Measurements from ENCODE around the gene ETS2.

The ETS2 gene

DNA sequence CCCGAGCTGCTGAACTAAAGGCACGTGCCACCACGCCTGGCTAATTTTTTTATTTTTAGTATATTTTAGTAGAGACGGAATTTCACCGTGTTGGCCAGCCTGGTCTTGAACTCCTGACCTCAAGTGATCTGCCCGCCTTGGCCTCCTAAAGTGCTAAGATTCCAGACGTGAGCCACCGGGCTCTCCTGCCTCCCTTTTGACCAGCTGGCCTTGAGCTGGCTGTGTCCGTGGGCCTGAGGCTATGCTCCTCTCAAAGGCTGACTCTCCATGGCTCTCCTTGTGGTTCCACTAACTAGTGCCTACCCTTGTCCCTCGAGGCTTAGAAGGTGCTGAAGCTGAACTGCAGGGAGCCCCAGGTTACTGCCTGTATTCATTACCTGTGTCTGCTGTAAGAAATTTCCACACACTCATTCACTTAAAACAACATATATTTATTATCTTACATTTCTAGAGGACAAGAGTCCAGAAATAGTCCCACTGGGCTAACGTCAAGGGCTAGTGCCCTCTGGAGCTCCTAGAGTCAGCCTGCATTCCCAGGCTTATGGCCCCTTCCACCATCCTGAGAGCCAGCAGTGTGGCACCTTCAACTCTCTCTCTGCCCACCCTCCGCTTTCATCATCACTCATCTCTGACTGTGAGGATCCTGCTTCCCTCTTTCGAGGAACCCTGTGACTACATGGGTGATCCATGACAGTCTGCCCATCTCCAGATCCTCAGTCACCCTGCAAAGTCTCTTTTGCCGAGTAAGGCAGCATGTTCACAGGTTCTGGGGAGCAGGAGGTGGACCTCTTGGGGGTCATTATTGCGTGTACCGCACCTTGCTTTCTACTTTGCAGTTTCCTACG is 34.9 kb downstream of the ETS2 start:
- TF ChIP-seq EP300 (IDR thresholded peaks at IDR 0.05; ENCODE audit: borderline replicate concordance) = no peak
- no peak for TF ChIP-seq NFIC (IDR thresholded peaks at IDR 0.05)
- TF ChIP-seq, protein P1, sequence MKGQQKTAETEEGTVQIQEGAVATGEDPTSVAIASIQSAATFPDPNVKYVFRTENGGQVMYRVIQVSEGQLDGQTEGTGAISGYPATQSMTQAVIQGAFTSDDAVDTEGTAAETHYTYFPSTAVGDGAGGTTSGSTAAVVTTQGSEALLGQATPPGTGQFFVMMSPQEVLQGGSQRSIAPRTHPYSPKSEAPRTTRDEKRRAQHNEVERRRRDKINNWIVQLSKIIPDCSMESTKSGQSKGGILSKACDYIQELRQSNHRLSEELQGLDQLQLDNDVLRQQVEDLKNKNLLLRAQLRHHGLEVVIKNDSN (IDR thresholded peaks at IDR 0.05) = no peak
- no peak for TF ChIP-seq TAF1 (IDR thresholded peaks at IDR 0.05; ENCODE audit: low read depth)

DNA sequence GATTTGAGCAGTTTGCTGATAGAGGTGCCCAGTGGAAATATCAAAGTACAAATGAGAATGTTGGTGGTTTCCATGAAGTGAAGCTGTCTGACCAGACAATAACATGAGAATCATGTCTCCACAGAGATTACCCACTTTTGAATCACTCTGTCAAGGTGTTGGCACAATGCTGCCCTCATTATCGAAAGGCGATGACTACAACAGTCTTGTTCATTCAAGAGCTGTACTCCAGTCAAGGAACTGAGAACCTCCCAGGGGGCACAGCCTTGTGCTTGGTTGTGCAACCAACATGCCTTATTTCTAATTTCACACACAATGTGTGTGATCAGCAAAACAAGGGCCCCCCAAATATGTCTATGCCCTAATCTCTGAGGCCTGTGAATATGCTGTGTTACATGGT is 35.7 kb downstream of the ETS2 start:
- TF ChIP-seq TCF12 (IDR thresholded peaks at IDR 0.05; ENCODE audit: low read depth) = no peak
- TF ChIP-seq, protein P2, sequence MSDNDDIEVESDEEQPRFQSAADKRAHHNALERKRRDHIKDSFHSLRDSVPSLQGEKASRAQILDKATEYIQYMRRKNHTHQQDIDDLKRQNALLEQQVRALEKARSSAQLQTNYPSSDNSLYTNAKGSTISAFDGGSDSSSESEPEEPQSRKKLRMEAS (IDR thresholded peaks at IDR 0.05) = no peak
- no peak for TF ChIP-seq NFIC (IDR thresholded peaks at IDR 0.05)
- TF ChIP-seq FOXM1 (IDR thresholded peaks at IDR 0.05; ENCODE audit: borderline replicate concordance, low read depth) = no peak
- TF ChIP-seq, protein P1 (IDR thresholded peaks at IDR 0.05) = no peak
- no peak for TF ChIP-seq YY1 (IDR thresholded peaks at IDR 0.05; ENCODE audit: low read depth)
- TF ChIP-seq CREB1 (IDR thresholded peaks at IDR 0.05; ENCODE audit: low read depth) = no peak
- TF ChIP-seq CEBPB (IDR thresholded peaks at IDR 0.05) = no peak
- no peak for TF ChIP-seq EP300 (IDR thresholded peaks at IDR 0.05; ENCODE audit: borderline replicate concordance)
- no peak for TF ChIP-seq EGR1 (IDR thresholded peaks at IDR 0.05)
- no peak for TF ChIP-seq ZBTB7A (IDR thresholded peaks at IDR 0.05; ENCODE audit: low read depth)
- TF ChIP-seq TEAD4 (IDR thresholded peaks at IDR 0.05) = no peak
- no peak for TF ChIP-seq TAF1 (IDR thresholded peaks at IDR 0.05; ENCODE audit: low read depth)
- TF ChIP-seq, protein P3, sequence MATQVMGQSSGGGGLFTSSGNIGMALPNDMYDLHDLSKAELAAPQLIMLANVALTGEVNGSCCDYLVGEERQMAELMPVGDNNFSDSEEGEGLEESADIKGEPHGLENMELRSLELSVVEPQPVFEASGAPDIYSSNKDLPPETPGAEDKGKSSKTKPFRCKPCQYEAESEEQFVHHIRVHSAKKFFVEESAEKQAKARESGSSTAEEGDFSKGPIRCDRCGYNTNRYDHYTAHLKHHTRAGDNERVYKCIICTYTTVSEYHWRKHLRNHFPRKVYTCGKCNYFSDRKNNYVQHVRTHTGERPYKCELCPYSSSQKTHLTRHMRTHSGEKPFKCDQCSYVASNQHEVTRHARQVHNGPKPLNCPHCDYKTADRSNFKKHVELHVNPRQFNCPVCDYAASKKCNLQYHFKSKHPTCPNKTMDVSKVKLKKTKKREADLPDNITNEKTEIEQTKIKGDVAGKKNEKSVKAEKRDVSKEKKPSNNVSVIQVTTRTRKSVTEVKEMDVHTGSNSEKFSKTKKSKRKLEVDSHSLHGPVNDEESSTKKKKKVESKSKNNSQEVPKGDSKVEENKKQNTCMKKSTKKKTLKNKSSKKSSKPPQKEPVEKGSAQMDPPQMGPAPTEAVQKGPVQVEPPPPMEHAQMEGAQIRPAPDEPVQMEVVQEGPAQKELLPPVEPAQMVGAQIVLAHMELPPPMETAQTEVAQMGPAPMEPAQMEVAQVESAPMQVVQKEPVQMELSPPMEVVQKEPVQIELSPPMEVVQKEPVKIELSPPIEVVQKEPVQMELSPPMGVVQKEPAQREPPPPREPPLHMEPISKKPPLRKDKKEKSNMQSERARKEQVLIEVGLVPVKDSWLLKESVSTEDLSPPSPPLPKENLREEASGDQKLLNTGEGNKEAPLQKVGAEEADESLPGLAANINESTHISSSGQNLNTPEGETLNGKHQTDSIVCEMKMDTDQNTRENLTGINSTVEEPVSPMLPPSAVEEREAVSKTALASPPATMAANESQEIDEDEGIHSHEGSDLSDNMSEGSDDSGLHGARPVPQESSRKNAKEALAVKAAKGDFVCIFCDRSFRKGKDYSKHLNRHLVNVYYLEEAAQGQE (IDR thresholded peaks at IDR 0.05; ENCODE audit: low read depth) = no peak

DNA sequence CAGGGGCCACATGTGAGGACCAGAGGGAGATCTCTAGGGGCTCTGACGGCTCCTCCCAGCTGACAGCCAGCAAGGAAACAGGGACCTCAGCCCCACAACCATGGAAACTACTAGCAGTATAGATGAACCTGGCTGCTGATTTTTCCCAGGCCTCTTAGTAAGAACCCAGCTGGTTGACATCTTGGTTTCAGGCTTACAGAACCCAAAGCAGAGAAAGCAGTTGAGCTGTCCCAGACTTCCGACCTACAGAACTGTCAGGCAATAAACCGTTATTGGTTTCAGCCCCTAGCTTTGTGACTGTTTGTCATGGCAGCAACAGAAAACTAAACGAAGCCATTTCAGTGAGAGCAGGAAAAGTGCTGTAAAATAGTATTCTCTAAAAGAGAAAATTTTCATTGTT is 36.4 kb downstream of the ETS2 start:
- TF ChIP-seq TCF12 (IDR thresholded peaks at IDR 0.05; ENCODE audit: low read depth) = no peak
- no peak for TF ChIP-seq ZBTB7A (IDR thresholded peaks at IDR 0.05; ENCODE audit: low read depth)
- TF ChIP-seq, protein P3 (IDR thresholded peaks at IDR 0.05; ENCODE audit: low read depth) = no peak
- TF ChIP-seq EGR1 (IDR thresholded peaks at IDR 0.05) = no peak
- no peak for TF ChIP-seq NFIC (IDR thresholded peaks at IDR 0.05)
- TF ChIP-seq CEBPB (IDR thresholded peaks at IDR 0.05) = no peak
- TF ChIP-seq EP300 (IDR thresholded peaks at IDR 0.05; ENCODE audit: borderline replicate concordance) = no peak
- TF ChIP-seq, protein P1 (IDR thresholded peaks at IDR 0.05) = no peak
- TF ChIP-seq FOXM1 (IDR thresholded peaks at IDR 0.05; ENCODE audit: borderline replicate concordance, low read depth) = no peak
- no peak for TF ChIP-seq TAF1 (IDR thresholded peaks at IDR 0.05; ENCODE audit: low read depth)
- TF ChIP-seq YY1 (IDR thresholded peaks at IDR 0.05; ENCODE audit: low read depth) = no peak
- TF ChIP-seq CREB1 (IDR thresholded peaks at IDR 0.05; ENCODE audit: low read depth) = no peak
- TF ChIP-seq TEAD4 (IDR thresholded peaks at IDR 0.05) = no peak
- TF ChIP-seq, protein P2 (IDR thresholded peaks at IDR 0.05) = no peak

DNA sequence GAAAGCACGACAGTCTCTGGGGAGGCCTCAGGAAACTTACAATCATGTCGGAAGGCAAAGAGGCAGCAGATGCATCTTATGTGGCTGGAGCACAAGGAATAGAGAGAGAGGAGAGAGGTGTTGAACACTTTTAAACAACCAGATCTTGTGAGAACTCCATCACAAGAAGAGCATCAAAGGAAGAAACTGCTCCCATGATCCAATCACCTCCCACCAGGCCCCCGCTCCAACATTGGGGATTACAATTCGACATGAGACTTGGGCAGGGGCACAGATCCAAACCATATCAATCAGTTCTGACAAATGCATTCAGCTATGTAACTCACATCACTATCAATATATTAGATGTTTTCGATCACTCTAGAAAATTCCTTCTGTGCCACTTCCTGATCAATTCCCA is 37.6 kb downstream of the ETS2 start:
- TF ChIP-seq EGR1 (IDR thresholded peaks at IDR 0.05) (no peak), TAF1 (IDR thresholded peaks at IDR 0.05; ENCODE audit: low read depth) (no peak), ZBTB7A (IDR thresholded peaks at IDR 0.05; ENCODE audit: low read depth) (no peak), NFIC (IDR thresholded peaks at IDR 0.05) (no peak), EP300 (IDR thresholded peaks at IDR 0.05; ENCODE audit: borderline replicate concordance) (no peak), TCF12 (IDR thresholded peaks at IDR 0.05; ENCODE audit: low read depth) (no peak), CEBPB (IDR thresholded peaks at IDR 0.05) (no peak), CREB1 (IDR thresholded peaks at IDR 0.05; ENCODE audit: low read depth) (no peak), FOXM1 (IDR thresholded peaks at IDR 0.05; ENCODE audit: borderline replicate concordance, low read depth) (no peak)
- TF ChIP-seq, protein P3 (IDR thresholded peaks at IDR 0.05; ENCODE audit: low read depth) = no peak
- TF ChIP-seq, protein P2 (IDR thresholded peaks at IDR 0.05) = no peak
- TF ChIP-seq, protein P1 (IDR thresholded peaks at IDR 0.05) = no peak

All from Ishikawa (cell line).